Keratinocyte (primary cell): ENCODE measurements around the gene SLC13A3. TPM values are rescaled to one million over a fixed set of nuclear protein-coding genes. Genes with fewer than 3 reads are reported as not detected.

Source experiments
- DNase-seq: peaks from one replicate; pipeline ENCODE4 v3.0.0-alpha.2; 2011; ENCODE audit warnings: low read depth, missing footprints, low spot score
- FAIRE-seq: peaks from 2 replicates; lab custom pipeline; 2011; peaks lifted over from hg19 to GRCh38; lab: Jason Lieb, UNC
- H2AFZ ChIP-seq: 2 replicates; pipeline ENCODE4 v1.6.0; 2012; ENCODE audit warnings: low read length, control low read depth, inconsistent platforms; ENCODE audit not compliant: control insufficient read depth
- H3K27ac ChIP-seq: 2 replicates; pipeline ENCODE4 v1.5.1; 2011; ENCODE audit warnings: low read length; ENCODE audit not compliant: control insufficient read depth, insufficient read depth
- H3K27me3 ChIP-seq: 3 replicates; pipeline ENCODE4 v1.6.0; 2011; ENCODE audit warnings: low read length; ENCODE audit not compliant: control insufficient read depth, insufficient read depth; ENCODE audit errors: extremely low read depth
- H3K36me3 ChIP-seq, 2 experiments: 2 replicates in 1 of 2; 3 replicates in 1 of 2; pipeline ENCODE4 v1.5.1; 2011; ENCODE audit warnings: low read length in 2 of 2, mild to moderate bottlenecking in 1 of 2; ENCODE audit not compliant: control insufficient read depth in 2 of 2, insufficient read depth in 2 of 2; ENCODE audit errors: extremely low read depth in 1 of 2
- H3K4me1 ChIP-seq: 3 replicates; pipeline ENCODE4 v1.5.1; 2011; ENCODE audit warnings: low read length; ENCODE audit not compliant: control insufficient read depth, insufficient read depth; ENCODE audit errors: extremely low read depth
- H3K4me2 ChIP-seq: 3 replicates; pipeline ENCODE4 v1.6.0; 2011; ENCODE audit warnings: low read depth, low read length; ENCODE audit not compliant: control insufficient read depth, insufficient read depth; ENCODE audit errors: extremely low read depth
- H3K4me3 ChIP-seq, 3 experiments: fragments of 200-600 bp in 1 of 3; sonication (generic) in 1 of 3; 2 replicates in 2 of 3; 3 replicates in 1 of 3; pipeline ENCODE4 v1.5.1; 2011 to 2016; ENCODE audit warnings: low read length in 3 of 3, mild to moderate bottlenecking in 3 of 3, control low read depth in 2 of 3, inconsistent platforms in 1 of 3, low read depth in 1 of 3, mixed read lengths in 1 of 3, mixed run types in 1 of 3, moderate library complexity in 1 of 3; ENCODE audit not compliant: control insufficient read depth in 2 of 3, insufficient read depth in 2 of 3; ENCODE audit errors: extremely low read depth in 1 of 3
- H3K79me2 ChIP-seq: 2 replicates; pipeline ENCODE4 v1.6.0; 2012; ENCODE audit warnings: low read length; ENCODE audit not compliant: control insufficient read depth, insufficient read depth
- H3K9ac ChIP-seq: 3 replicates; pipeline ENCODE4 v1.6.0; 2011; ENCODE audit warnings: low read length; ENCODE audit not compliant: control insufficient read depth, insufficient read depth; ENCODE audit errors: extremely low read depth
- H3K9me1 ChIP-seq: 3 replicates; pipeline ENCODE4 v1.6.0; 2011; ENCODE audit warnings: low read length; ENCODE audit not compliant: control insufficient read depth, insufficient read depth; ENCODE audit errors: extremely low read depth
- H3K9me3 ChIP-seq: 2 replicates; pipeline ENCODE4 v1.5.1; 2012; ENCODE audit warnings: low read depth, low read length; ENCODE audit not compliant: control insufficient read depth
- H4K20me1 ChIP-seq: 3 replicates; pipeline ENCODE4 v1.6.0; 2011; ENCODE audit warnings: low read length; ENCODE audit not compliant: control insufficient read depth, insufficient read depth; ENCODE audit errors: extremely low read depth
- CTCF ChIP-seq, 3 experiments: IDR thresholded peaks in 1 of 3; conservative IDR thresholded peaks in 1 of 3; optimal IDR thresholded peaks in 1 of 3; 2 replicates in 2 of 3; 3 replicates in 1 of 3; pipeline versions ENCODE3 to v1.5.1; 2011; ENCODE audit warnings: low read length in 3 of 3, mild to moderate bottlenecking in 3 of 3, moderate library complexity in 2 of 3, control low read depth in 1 of 3, inconsistent platforms in 1 of 3; ENCODE audit not compliant: insufficient read depth in 2 of 3; ENCODE audit errors: extremely low read depth in 1 of 3
- EZH2 ChIP-seq: IDR thresholded peaks from one replicate; pipeline ENCODE4 v1.6.1; 2012; ENCODE audit warnings: inconsistent platforms, mild to moderate bottlenecking, low read length, moderate library complexity
- dilution Hi-C: fragments of 300-500 bp; cut with MboI; formaldehyde crosslinking; loops from one replicate; pipeline ENCODE4 v1.7.0; 2020; ENCODE audit warnings: low sequenced_read_pairs; ENCODE audit not compliant: extremely low pct_ligation_motif_present
- polyA plus RNA-seq, 5 experiments: library from polyadenylated mRNA; depleted of rRNA in 3 of 5; stranded (reverse) in 3 of 5; stranded (forward) in 1 of 5; unstranded in 1 of 5; fragments of >200 nt; gene quantifications; 1 replicate in 1 of 5; 2 replicates in 3 of 5; 3 replicates in 1 of 5; pipeline versions ENCODE4 v1.2.1 to v1.2.3, GENCODE V29; 2011 to 2012; ENCODE audit warnings: missing spikeins in 2 of 5, low read depth in 1 of 5, low replicate concordance in 1 of 5

The SLC13A3 gene
- polyA plus RNA-seq, 1 donor (not counting 4 experiments of a cell fraction or from before 2014, with no cell fraction given) = 4.5 TPM

GRCh38 chr20:46551522-46552381 is 99.5 kb downstream of the SLC13A3 start:
- H2AFZ ChIP-seq = no peak overlapping the region

GRCh38 chr20:46550461-46550860 is 100.8 kb downstream of the SLC13A3 start, which contains the start of gene OCSTAMP:
OCSTAMP (minus strand) TSS chr20:46550654; CDS start chr20:46550560, 94 bp downstream.
- DNase-seq = no peak
- dilution Hi-C loops = no loop called here
- H3K9me3 ChIP-seq = no peaks in the 10 kb centered on the region

More at GRCh38 chr20:46551522-46552381, 99.5 kb downstream of the SLC13A3 start:
- Histone ChIP-seq H3K27ac (no peak overlapping the region), H3K9me3 (no peaks in the 10 kb centered on the region), H3K4me2 (no peak overlapping the region), H3K4me3 (no peak overlapping the region), H3K9ac (no peak overlapping the region), H3K27me3 (peaks cover 6% of the 10 kb centered on the region), H3K79me2 (no peaks in the 10 kb centered on the region), H3K9me1 (no peaks in the 10 kb centered on the region), H3K36me3 (no peaks in the 10 kb centered on the region), H4K20me1 (no peaks in the 10 kb centered on the region), H3K4me1 (no peaks in the 10 kb centered on the region)
- no peak for FAIRE-seq
- dilution Hi-C loops = no loop called here
- DNase-seq = no peak
- TF ChIP-seq EZH2 (no peak), CTCF (optimal IDR thresholded peaks at IDR 0.05 in 1 of 3, IDR thresholded peaks at IDR 0.05 in 1 of 3, conservative IDR thresholded peaks at IDR 0.05 in 1 of 3; ENCODE audit: extremely low read depth in 1 of 3, insufficient read depth in 2 of 3, low read length in 3 of 3) (no peak)

More at GRCh38 chr20:46550461-46550860, 100.8 kb downstream of the SLC13A3 start, which contains the start of gene OCSTAMP:
- no peak within 1 kb of the TSS for H3K4me3 ChIP-seq
- no peak within 1 kb of the TSS for H2AFZ ChIP-seq
- H3K4me2 ChIP-seq = no peak within 1 kb of the TSS
- H3K79me2 ChIP-seq = no peaks in the 10 kb centered on the region
- no peak for TF ChIP-seq EZH2
- no peak for TF ChIP-seq CTCF (optimal IDR thresholded peaks at IDR 0.05 in 1 of 3, IDR thresholded peaks at IDR 0.05 in 1 of 3, conservative IDR thresholded peaks at IDR 0.05 in 1 of 3; ENCODE audit: extremely low read depth in 1 of 3, insufficient read depth in 2 of 3, low read length in 3 of 3)
- no peak for FAIRE-seq
- H3K9me1 ChIP-seq = no peaks in the 10 kb centered on the region
- no peak within 1 kb of the TSS for H3K27ac ChIP-seq
- H4K20me1 ChIP-seq = no peaks in the 10 kb centered on the region
- no peaks in the 10 kb centered on the region for H3K4me1 ChIP-seq
- peaks cover 6% of the 10 kb centered on the region for H3K27me3 ChIP-seq
- H3K9ac ChIP-seq = no peak within 1 kb of the TSS
- no peaks in the 10 kb centered on the region for H3K36me3 ChIP-seq
